Urothelium cell line (cell line): Measurements from ENCODE around the gene KLHL25.

Source experiments
- DNase-seq: peaks from one replicate; pipeline ENCODE4 v3.0.0; 2011; ENCODE audit warnings: low spot score, mixed read lengths
- FAIRE-seq: peaks from 2 replicates; lab custom pipeline; 2011; peaks lifted over from hg19 to GRCh38; lab: Jason Lieb, UNC

Gene KLHL25

GRCh38 chr15:85777250-85778106 is 17.2 kb downstream of the KLHL25 start:
- FAIRE-seq (peak; percentile 9), DNase-seq (no peak)

DNA sequence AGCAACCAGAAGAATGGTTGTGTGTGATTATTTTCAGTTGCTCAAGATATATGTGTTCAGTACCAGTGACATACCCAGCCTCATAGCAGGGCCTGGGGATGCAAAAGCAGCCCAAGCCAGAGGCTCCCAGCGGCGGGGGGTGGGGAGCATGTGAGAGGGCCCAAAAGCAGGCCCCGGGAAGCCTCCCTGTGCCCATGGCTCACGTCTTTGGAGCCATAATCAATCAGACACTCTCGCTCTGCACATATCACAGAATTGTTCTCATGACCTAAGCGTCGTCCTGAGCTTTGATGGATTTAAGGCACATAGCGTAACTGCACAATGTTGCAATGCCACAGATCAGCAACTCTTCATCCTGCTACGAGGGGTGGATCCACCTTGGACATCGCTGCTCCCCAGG is 20.8 kb downstream of the KLHL25 start:
- FAIRE-seq: no peak
- no peak for DNase-seq

- DNase-seq (no peak), FAIRE-seq (no peak)
Measured at GRCh38 chr15:85773249-85773648, 21.5 kb downstream of the KLHL25 start.

DNA sequence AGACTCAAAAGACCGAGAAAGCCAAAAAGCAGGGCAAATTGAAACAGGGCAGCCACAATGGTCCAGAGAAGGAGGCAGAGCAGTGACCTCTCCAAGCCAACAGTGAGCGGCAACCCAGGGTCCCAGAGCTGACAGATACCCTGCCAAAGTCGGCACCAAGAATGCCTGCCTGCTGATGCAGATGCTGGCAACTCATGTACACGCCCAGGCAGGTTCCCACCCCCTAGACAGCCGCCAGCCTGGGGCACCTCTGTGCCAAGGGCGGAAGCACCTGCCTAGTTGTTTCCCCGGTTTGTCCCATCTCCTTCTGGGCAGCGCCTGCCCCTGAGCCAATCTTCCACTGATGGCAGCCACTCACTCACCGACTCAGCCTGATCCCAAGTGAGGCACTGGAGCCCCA is 22.1 kb downstream of the KLHL25 start:
- DNase-seq: no peak
- no peak for FAIRE-seq

GRCh38 chr15:85771781-85772445 is 22.8 kb downstream of the KLHL25 start:
- FAIRE-seq: no peak

GRCh38 chr15:85771271-85771670 is 23.5 kb downstream of the KLHL25 start:
- FAIRE-seq (no peak), DNase-seq (no peak)

More at GRCh38 chr15:85771781-85772445, 22.8 kb downstream of the KLHL25 start:
- no peak for DNase-seq

DNA sequence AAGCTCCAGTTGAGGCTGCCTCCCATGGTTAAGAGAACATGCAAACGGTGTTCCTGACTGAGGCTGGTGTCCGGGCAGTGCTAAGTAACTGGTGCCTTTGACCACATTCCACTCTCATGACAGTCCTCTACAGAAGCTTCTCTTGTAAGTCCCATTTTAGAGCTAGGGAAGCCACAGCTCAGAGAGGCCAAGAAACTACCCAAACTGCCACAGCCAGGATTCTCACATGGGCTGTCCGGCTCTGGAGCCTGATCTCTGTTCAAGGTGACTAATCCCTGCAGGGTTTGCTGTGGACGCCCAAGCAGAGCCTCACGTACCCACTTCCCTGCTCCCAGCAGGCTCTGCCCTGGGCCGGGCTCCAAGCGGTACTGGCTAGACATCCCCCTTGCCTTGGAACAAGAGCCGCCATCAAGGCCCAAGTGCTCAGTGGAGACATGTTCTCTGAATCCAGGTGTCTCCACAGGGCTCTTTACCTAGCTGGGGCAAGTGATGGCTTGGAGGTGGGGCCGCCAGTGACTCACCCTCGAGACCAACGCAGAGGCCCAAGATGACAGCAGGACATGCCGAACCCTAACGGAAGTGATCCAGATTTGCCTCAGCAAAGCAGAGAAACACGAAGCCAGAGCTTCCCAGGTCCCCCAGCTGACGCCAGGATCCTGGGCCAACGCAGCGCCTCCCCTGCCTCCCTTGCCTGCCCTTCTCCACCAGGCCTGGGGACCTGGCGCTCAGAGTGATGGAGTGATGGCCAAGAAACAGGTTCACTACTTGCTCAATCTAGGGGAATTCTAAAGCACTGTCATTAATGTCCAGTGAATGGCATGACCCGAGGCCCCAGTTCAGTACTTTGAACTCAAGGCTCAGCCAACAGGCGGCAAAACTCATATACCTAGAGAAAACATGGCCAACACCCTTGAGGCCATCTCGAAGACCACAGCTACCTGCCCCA is 24.4 kb downstream of the KLHL25 start:
- DNase-seq: no peak
- FAIRE-seq: no peak

- no peak for DNase-seq
- FAIRE-seq: peak; percentile 48
Measured at GRCh38 chr15:85769182-85769900, 25.4 kb downstream of the KLHL25 start.

DNA sequence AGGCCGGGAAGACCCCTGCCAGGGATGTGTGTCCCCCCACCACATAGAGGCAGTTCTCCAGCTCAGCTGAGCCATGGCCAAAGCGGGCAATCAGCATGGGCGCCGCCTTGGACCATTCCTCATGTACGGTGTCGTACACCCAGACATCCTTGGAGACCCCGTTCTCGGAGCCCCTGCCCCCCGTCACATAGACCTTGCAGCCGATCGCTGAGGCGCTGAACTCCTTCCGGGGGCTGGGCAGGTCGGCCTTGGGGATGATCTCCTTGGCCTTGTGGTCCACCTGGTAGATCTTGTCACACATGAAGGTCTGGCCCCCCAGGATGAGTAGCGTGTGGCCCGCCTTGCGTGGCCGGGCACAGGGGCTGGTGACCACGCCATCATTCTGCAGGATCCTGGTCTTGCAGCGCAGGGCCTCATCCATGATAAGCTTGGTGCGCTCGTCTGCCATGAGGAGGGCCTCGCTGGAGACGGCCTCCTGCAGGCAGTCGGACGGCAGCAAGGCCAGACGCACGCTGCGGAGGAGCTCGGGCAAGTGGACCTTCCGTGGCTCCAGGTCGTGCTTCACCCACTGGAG is 26.0 kb downstream of the KLHL25 start:
- peak; percentile 46 for FAIRE-seq

GRCh38 chr15:85767785-85768529 is 26.8 kb downstream of the KLHL25 start:
- FAIRE-seq (no peak), DNase-seq (no peak)

More for the DNA sequence above, 26.0 kb downstream of the KLHL25 start:
- no peak for DNase-seq

GRCh38 chr15:85766001-85766831 is 28.5 kb downstream of the KLHL25 start:
- no peak for DNase-seq
- no peak for FAIRE-seq

- no peak for DNase-seq
- FAIRE-seq: no peak
Measured at GRCh38 chr15:85764649-85765277, 30.0 kb downstream of the KLHL25 start.

- DNase-seq (no peak), FAIRE-seq (no peak)
Measured at GRCh38 chr15:85763673-85764633, 30.8 kb downstream of the KLHL25 start.

DNA sequence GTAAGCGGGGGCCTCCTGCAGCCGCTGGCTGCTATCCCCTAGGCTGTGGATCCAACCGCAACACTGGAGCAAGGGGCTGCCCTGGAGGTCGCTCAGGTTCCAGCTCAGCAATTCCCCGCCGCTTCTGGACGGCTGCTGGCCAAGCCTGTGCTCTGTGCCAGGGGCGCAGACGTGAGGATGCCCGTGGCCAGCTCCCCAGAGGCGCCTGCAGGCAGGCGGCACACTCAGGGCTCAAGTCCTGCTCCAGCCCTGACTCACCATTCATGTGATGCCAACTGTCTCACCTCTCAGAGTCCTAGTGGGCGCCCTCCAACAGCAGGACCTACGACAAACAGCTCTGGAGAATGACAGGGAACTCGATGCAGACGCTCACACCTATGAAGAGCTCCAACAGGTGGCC is 31.6 kb downstream of the KLHL25 start:
- FAIRE-seq (no peak), DNase-seq (no peak)

DNA sequence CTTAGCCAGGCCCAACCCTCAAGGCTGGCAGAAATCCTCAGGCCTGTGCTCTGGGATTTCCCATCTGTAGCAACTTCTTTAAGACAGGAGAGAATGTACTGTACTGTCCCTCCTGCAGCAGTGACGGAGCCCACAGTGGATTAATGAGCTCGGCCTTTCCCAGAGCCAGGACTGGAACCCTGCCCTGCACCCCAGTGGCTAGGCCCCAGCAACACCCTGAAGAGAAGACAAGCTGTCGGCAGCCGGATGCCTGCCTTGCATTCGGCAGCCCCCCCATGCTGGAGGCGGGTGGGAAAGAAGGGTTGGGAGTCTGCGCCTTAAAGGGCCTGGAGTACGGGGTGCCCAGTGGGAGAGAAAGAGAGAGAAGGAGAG is 32.0 kb downstream of the KLHL25 start:
- no peak for FAIRE-seq
- no peak for DNase-seq

- FAIRE-seq (peak; percentile 59), DNase-seq (no peak)
Measured at GRCh38 chr15:85762039-85762755, 32.5 kb downstream of the KLHL25 start.
